Hippocampal formation (tissue), 2 donors: ENCODE measurements around the gene KCTD11.

Source experiments
- DNase-seq, 2 donors: peaks; one replicate each; lab custom pipeline; 2025; lab: John Stamatoyannopoulos, UW

KCTD11 gene

GRCh38 chr17:7374353-7374752, 22.4 kb downstream of the KCTD11 start:
- DNase-seq, result no peak

- no peak for DNase-seq
Observed at GRCh38 chr17:7379134-7379533, 27.2 kb downstream of the KCTD11 start.

GRCh38 chr17:7380321-7380720, 28.4 kb downstream of the KCTD11 start:
- DNase-seq, result no peak

GRCh38 chr17:7380855-7381683, 29.1 kb downstream of the KCTD11 start, which contains the start of gene TNK1:
TNK1 (plus strand) TSS chr17:7381089; CDS start chr17:7382927, 1,838 bp downstream.
- no peak for DNase-seq

- DNase-seq, result no peak
Observed at GRCh38 chr17:7382901-7383300, 30.9 kb downstream of the KCTD11 start.

GRCh38 chr17:7383371-7383741, 31.4 kb downstream of the KCTD11 start:
- no peak for DNase-seq

- no peak for DNase-seq
Observed at GRCh38 chr17:7383742-7384488, 32.0 kb downstream of the KCTD11 start.

- DNase-seq, result no peak
Observed at GRCh38 chr17:7384489-7385081, 32.6 kb downstream of the KCTD11 start.

- no peak for DNase-seq
Observed at GRCh38 chr17:7388856-7389255, 36.9 kb downstream of the KCTD11 start.

- no peak for DNase-seq
Observed at GRCh38 chr17:7389924-7390910, 38.3 kb downstream of the KCTD11 start.

GRCh38 chr17:7391307-7391706, 39.3 kb downstream of the KCTD11 start:
- DNase-seq, result no peak

- DNase-seq, result no peak
Observed at GRCh38 chr17:7392696-7393612, 41.0 kb downstream of the KCTD11 start.

- DNase-seq, result no peak
Observed at GRCh38 chr17:7393613-7394451, 41.9 kb downstream of the KCTD11 start.

GRCh38 chr17:7394452-7395191, 42.7 kb downstream of the KCTD11 start, which contains the start of gene PLSCR3:
PLSCR3 (minus strand) TSS chr17:7394525; CDS start chr17:7394110, 415 bp downstream.
- DNase-seq, result peak; percentile 71 to 79

GRCh38 chr17:7396147-7396546, 44.2 kb downstream of the KCTD11 start:
- DNase-seq, result no peak

- DNase-seq, result no peak
Observed at GRCh38 chr17:7398612-7399011, 46.6 kb downstream of the KCTD11 start.

GRCh38 chr17:7403043-7403726, 51.2 kb downstream of the KCTD11 start:
- DNase-seq, result no peak

GRCh38 chr17:7403727-7403976, 51.7 kb downstream of the KCTD11 start:
- DNase-seq, result peak in 1 of 2 donors; percentile 61
